Measurements from ENCODE around the gene ABCD1. TPM values are rescaled to one million over a fixed set of nuclear protein-coding genes. Genes with fewer than 3 reads are reported as not detected.
A peak's percentile ranks its signal among the peaks of the same experiment; 100 is the strongest.
"Not testable (repeated sequence)": the region's sequence is repeated elsewhere in the genome, so short reads cannot be mapped to it uniquely, and the experiment has no call there.

The ABCD1 gene
- total RNA-seq, 1 donor from 2014 or later: 8.0 TPM

- no peak for TF ChIP-seq CTCF (conservative IDR thresholded peaks at IDR 0.05)
- no peak for DNase-seq (ENCODE audit: extremely low spot score, unreplicated experiment)
- H3K27ac Mint-ChIP-seq: no peak overlapping the region
- H3K4me1 Mint-ChIP-seq (ENCODE audit: unreplicated experiment): peaks cover 3% of the 10 kb centered on the region
- H3K27me3 Mint-ChIP-seq: no peaks in the 10 kb centered on the region
- H3K36me3 Mint-ChIP-seq: peaks cover 9% of the 10 kb centered on the region
- H3K4me3 Mint-ChIP-seq: no peak overlapping the region
- no peaks in the 10 kb centered on the region for H3K9me3 Mint-ChIP-seq
Measured at GRCh38 chrX:153728951-153729631, 4.4 kb downstream of the ABCD1 start.

GRCh38 chrX:153730115-153730514 lies 5.5 kb downstream of the ABCD1 start:
- not testable (repeated sequence) for DNase-seq (ENCODE audit: extremely low spot score, unreplicated experiment); H3K4me1 Mint-ChIP-seq (ENCODE audit: unreplicated experiment); H3K36me3 Mint-ChIP-seq; H3K9me3 Mint-ChIP-seq; H3K27ac Mint-ChIP-seq; H3K27me3 Mint-ChIP-seq; H3K4me3 Mint-ChIP-seq

GRCh38 chrX:153731117-153731844 lies 6.6 kb downstream of the ABCD1 start:
- no peak for TF ChIP-seq CTCF (conservative IDR thresholded peaks at IDR 0.05)
- no peaks in the 10 kb centered on the region for H3K9me3 Mint-ChIP-seq
- H3K4me1 Mint-ChIP-seq (ENCODE audit: unreplicated experiment): peaks cover 3% of the 10 kb centered on the region
- no peak overlapping the region for H3K4me3 Mint-ChIP-seq
- peaks cover 9% of the 10 kb centered on the region for H3K36me3 Mint-ChIP-seq
- peak overlapping the region; percentile 59 for H3K27ac Mint-ChIP-seq
- no peaks in the 10 kb centered on the region for H3K27me3 Mint-ChIP-seq
- DNase-seq (ENCODE audit: extremely low spot score, unreplicated experiment): no peak

GRCh38 chrX:153731845-153732215 lies 7.2 kb downstream of the ABCD1 start:
- Mint-ChIP-seq H3K27ac (no peak overlapping the region), H3K27me3 (no peaks in the 10 kb centered on the region), H3K4me3 (no peak overlapping the region), H3K4me1 (ENCODE audit: unreplicated experiment) (peaks cover 3% of the 10 kb centered on the region), H3K9me3 (no peaks in the 10 kb centered on the region), H3K36me3 (peaks cover 9% of the 10 kb centered on the region)
- DNase-seq (ENCODE audit: extremely low spot score, unreplicated experiment): no peak
- no peak for TF ChIP-seq CTCF (conservative IDR thresholded peaks at IDR 0.05)

- Mint-ChIP-seq H3K36me3 (peaks cover 9% of the 10 kb centered on the region), H3K4me3 (no peak overlapping the region), H3K27ac (no peak overlapping the region), H3K9me3 (no peaks in the 10 kb centered on the region), H3K27me3 (no peaks in the 10 kb centered on the region), H3K4me1 (ENCODE audit: unreplicated experiment) (peaks cover 3% of the 10 kb centered on the region)
- TF ChIP-seq CTCF (conservative IDR thresholded peaks at IDR 0.05): no peak
- DNase-seq (ENCODE audit: extremely low spot score, unreplicated experiment): no peak
Measured at GRCh38 chrX:153732401-153732800, 7.7 kb downstream of the ABCD1 start.

- Mint-ChIP-seq H3K36me3 (peaks cover 9% of the 10 kb centered on the region), H3K4me3 (no peak overlapping the region), H3K4me1 (ENCODE audit: unreplicated experiment) (no peaks in the 10 kb centered on the region), H3K9me3 (no peaks in the 10 kb centered on the region), H3K27ac (no peak overlapping the region), H3K27me3 (no peaks in the 10 kb centered on the region)
- TF ChIP-seq CTCF (conservative IDR thresholded peaks at IDR 0.05): no peak
- no peak for DNase-seq (ENCODE audit: extremely low spot score, unreplicated experiment)
Measured at GRCh38 chrX:153733651-153734240, 9.1 kb downstream of the ABCD1 start.

All from type B pancreatic cell (in vitro differentiated cells).